K562 (cell line): Measurements from ENCODE around the gene CLEC3B. TPM values are rescaled to one million over a fixed set of nuclear protein-coding genes. Genes with fewer than 3 reads are reported as not detected.

ENCODE experiments used
- ASH1L ChIP-seq: fragments of 450-650 bp; IDR thresholded peaks from 2 replicates; pipeline ENCODE4 v1.6.1; 2018; ENCODE audit warnings: borderline replicate concordance, mild to moderate bottlenecking, low read depth; ENCODE audit not compliant: partially characterized antibody
- BHLHE40 ChIP-seq: IDR thresholded peaks from 2 replicates; pipeline ENCODE4 v1.6.1; 2011; ENCODE audit warnings: low read length, improper control_type of control experiment
- CBFA2T2 ChIP-seq: fragments of 450-650 bp; conservative IDR thresholded peaks from 2 replicates; pipeline ENCODE4 v1.6.1; 2017; ENCODE audit warnings: mild to moderate bottlenecking
- CBFB ChIP-seq: sonication (generic); formaldehyde crosslinking; IDR thresholded peaks from 2 replicates; pipeline ENCODE4 v1.4.0; 2020; ENCODE audit warnings: mild to moderate bottlenecking, missing genetic modification reagents
- CBX5 ChIP-seq: IDR thresholded peaks from 2 replicates; pipeline ENCODE4 v1.6.1; 2014; ENCODE audit warnings: low read depth, borderline replicate concordance
- CEBPB ChIP-seq: fragments of 450-650 bp; IDR thresholded peaks from 2 replicates; pipeline ENCODE4 v1.6.1; 2016; ENCODE audit warnings: missing genetic modification characterization, missing compliant biosample characterization
- CHD2 ChIP-seq: IDR thresholded peaks from 2 replicates; pipeline ENCODE4 v1.6.1; 2011; ENCODE audit warnings: low read depth, low read length
- DACH1 ChIP-seq: fragments of 450-650 bp; IDR thresholded peaks from 2 replicates; pipeline ENCODE4 v1.6.1; 2018; ENCODE audit not compliant: partially characterized antibody
- FIP1L1 ChIP-seq: fragments of 200-400 bp; formaldehyde crosslinking; IDR thresholded peaks from 2 replicates; pipeline ENCODE4 v1.6.1; 2018; ENCODE audit warnings: mild to moderate bottlenecking, low read depth, low read length; ENCODE audit not compliant: poor library complexity, severe bottlenecking
- FUS ChIP-seq: fragments of 200-400 bp; formaldehyde crosslinking; optimal IDR thresholded peaks from 2 replicates; pipeline ENCODE3; 2017; ENCODE audit warnings: low read depth, low read length
- HMGN3 ChIP-seq: IDR thresholded peaks from 2 replicates; pipeline ENCODE4 v1.6.1; 2011; ENCODE audit warnings: borderline replicate concordance, low read depth, mild to moderate bottlenecking, mixed read lengths, low read length; ENCODE audit not compliant: insufficient read length; ENCODE audit errors: extremely low read depth
- KAT8 ChIP-seq: fragments of 450-650 bp; IDR thresholded peaks from 2 replicates; pipeline ENCODE4 v1.6.1; 2016; ENCODE audit warnings: low read depth, mild to moderate bottlenecking
- KLF6 ChIP-seq: fragments of 250-450 bp; sonication (Bioruptor Pico); IDR thresholded peaks from 2 replicates; pipeline ENCODE4 v1.4.0; 2020; ENCODE audit warnings: mild to moderate bottlenecking, moderate library complexity, borderline replicate concordance
- MTA2 ChIP-seq: fragments of 450-650 bp; IDR thresholded peaks from 2 replicates; pipeline ENCODE4 v1.6.1; 2016; ENCODE audit warnings: low read depth
- NFATC3 ChIP-seq: fragments of 450-650 bp; IDR thresholded peaks from 2 replicates; pipeline ENCODE4 v1.6.1; 2017; ENCODE audit warnings: mild to moderate bottlenecking
- NR2C2 ChIP-seq, 2 experiments: fragments of 200-800 bp in 1 of 2; sonication (Bioruptor generic) in 1 of 2; sonication (generic) in 1 of 2; formaldehyde crosslinking in 1 of 2; IDR thresholded peaks; 2 replicates each; pipeline versions ENCODE4 v1.6.1 to v1.8.0; 2016 to 2022; ENCODE audit warnings: mild to moderate bottlenecking in 1 of 2, missing compliant biosample characterization in 1 of 2, missing genetic modification characterization in 1 of 2, missing genetic modification reagents in 1 of 2
- NUFIP1 ChIP-seq: fragments of 450-650 bp; IDR thresholded peaks from 2 replicates; pipeline ENCODE4 v1.6.1; 2018; ENCODE audit not compliant: partially characterized antibody
- SMARCA5 ChIP-seq: fragments of 450-650 bp; IDR thresholded peaks from 2 replicates; pipeline ENCODE4 v1.6.1; 2016
- SPI1 ChIP-seq: IDR thresholded peaks from 2 replicates; pipeline ENCODE4 v1.6.1; 2011; ENCODE audit warnings: low read depth, low read length, control low read depth, borderline replicate concordance
- SRSF3 ChIP-seq: fragments of 200-400 bp; formaldehyde crosslinking; IDR thresholded peaks from 2 replicates; pipeline ENCODE4 v1.6.1; 2016; ENCODE audit warnings: mild to moderate bottlenecking, low read length, moderate library complexity; ENCODE audit not compliant: insufficient read depth
- TBL1XR1 ChIP-seq, 2 experiments: IDR thresholded peaks; 2 replicates each; pipeline ENCODE4 v1.6.1; 2012; ENCODE audit warnings: improper control_type of control experiment in 2 of 2, low read length in 2 of 2, mild to moderate bottlenecking in 1 of 2
- TCF7L2 ChIP-seq: fragments of 150-350 bp; IDR thresholded peaks from 2 replicates; pipeline ENCODE4 v1.6.1; 2016; ENCODE audit warnings: low read depth, mild to moderate bottlenecking, low read length, moderate library complexity
- ZC3H4 ChIP-seq: sonication (generic); formaldehyde crosslinking; IDR thresholded peaks from 2 replicates; pipeline ENCODE4 v1.9.0; 2021; ENCODE audit warnings: missing genetic modification reagents, borderline replicate concordance
- ZNF212 ChIP-seq: fragments of 450-650 bp; formaldehyde crosslinking; IDR thresholded peaks from 2 replicates; pipeline ENCODE4 v1.4.0; 2020; ENCODE audit warnings: mild to moderate bottlenecking
- ZNF551 ChIP-seq: fragments of 250-450 bp; sonication (Bioruptor Pico); IDR thresholded peaks from 2 replicates; pipeline ENCODE4 v1.5.0; 2021; ENCODE audit warnings: mild to moderate bottlenecking, moderate library complexity
- ZZZ3 ChIP-seq: fragments of 450-650 bp; IDR thresholded peaks from 2 replicates; pipeline ENCODE4 v1.6.1; 2016; ENCODE audit warnings: antibody characterized with exemption, mild to moderate bottlenecking, moderate library complexity
- polyA plus RNA-seq, 8 experiments: library from polyadenylated mRNA; depleted of rRNA in 4 of 8; stranded (reverse) in 5 of 8; unstranded in 3 of 8; fragments of >200 nt; fragmentation: Nextera tagmentation in 2 of 8; fragmentation: Illumina TruSeq in 1 of 8; extraction: Ambion mirVana in 2 of 8; extraction: Trizol in 1 of 8; gene quantifications; 2 replicates each; pipeline versions ENCODE4 v1.2.1 to v1.2.3, GENCODE V29; 2011 to 2014; ENCODE audit warnings: inconsistent platforms in 1 of 8, missing spikeins in 1 of 8
- total RNA-seq, 7 experiments: library from RNA; depleted of rRNA in 6 of 7; stranded (reverse); fragments of >200 nt in 6 of 7; fragmentation: Illumina TruSeq in 2 of 7; extraction: Trizol in 2 of 7; gene quantifications; 2 replicates each; pipeline versions ENCODE4 v1.2.1 to v1.2.3, GENCODE V29; 2011 to 2021; ENCODE audit warnings: low replicate concordance in 1 of 7
- TF ChIP-seq, protein P1 (sequence below): fragments of 450-650 bp; IDR thresholded peaks from 2 replicates; pipeline ENCODE4 v1.6.1; 2016; ENCODE audit warnings: borderline replicate concordance
- TF ChIP-seq, protein P2 (sequence below): fragments of 250-450 bp; sonication (Bioruptor Pico); IDR thresholded peaks from 2 replicates; pipeline ENCODE4 v1.8.0; 2022; ENCODE audit warnings: inconsistent platforms, mild to moderate bottlenecking, moderate library complexity, borderline replicate concordance

CLEC3B gene
- total and polyA plus RNA-seq, 9 of the 15 experiments (the other 6 are each of a cell fraction or from before 2014, with no cell fraction given): not detected

- TF ChIP-seq DACH1: no peak
- 0 out of 2 replicates have a peak, but pooled peaks have one; percentile 40 for TF ChIP-seq NR2C2 (CRISPR knock-in tag; IDR thresholded peaks at IDR 0.05)
- no peak for TF ChIP-seq NR2C2 (tag; IDR thresholded peaks at IDR 0.05)
- TF ChIP-seq CHD2: no peak
- TF ChIP-seq BHLHE40: no peak
- TF ChIP-seq CBFB (CRISPR knock-in tag): no peak
- TF ChIP-seq FIP1L1: no peak
- no peak for TF ChIP-seq ZNF551 (CRISPR knock-in tag)
- TF ChIP-seq CBX5: no peak
- TF ChIP-seq, protein P1, sequence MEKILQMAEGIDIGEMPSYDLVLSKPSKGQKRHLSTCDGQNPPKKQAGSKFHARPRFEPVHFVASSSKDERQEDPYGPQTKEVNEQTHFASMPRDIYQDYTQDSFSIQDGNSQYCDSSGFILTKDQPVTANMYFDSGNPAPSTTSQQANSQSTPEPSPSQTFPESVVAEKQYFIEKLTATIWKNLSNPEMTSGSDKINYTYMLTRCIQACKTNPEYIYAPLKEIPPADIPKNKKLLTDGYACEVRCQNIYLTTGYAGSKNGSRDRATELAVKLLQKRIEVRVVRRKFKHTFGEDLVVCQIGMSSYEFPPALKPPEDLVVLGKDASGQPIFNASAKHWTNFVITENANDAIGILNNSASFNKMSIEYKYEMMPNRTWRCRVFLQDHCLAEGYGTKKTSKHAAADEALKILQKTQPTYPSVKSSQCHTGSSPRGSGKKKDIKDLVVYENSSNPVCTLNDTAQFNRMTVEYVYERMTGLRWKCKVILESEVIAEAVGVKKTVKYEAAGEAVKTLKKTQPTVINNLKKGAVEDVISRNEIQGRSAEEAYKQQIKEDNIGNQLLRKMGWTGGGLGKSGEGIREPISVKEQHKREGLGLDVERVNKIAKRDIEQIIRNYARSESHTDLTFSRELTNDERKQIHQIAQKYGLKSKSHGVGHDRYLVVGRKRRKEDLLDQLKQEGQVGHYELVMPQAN: no peak
- no peak for TF ChIP-seq TCF7L2
- peak; percentile 69 for TF ChIP-seq CBFA2T2
- no peak for TF ChIP-seq ASH1L
- TF ChIP-seq, protein P2, sequence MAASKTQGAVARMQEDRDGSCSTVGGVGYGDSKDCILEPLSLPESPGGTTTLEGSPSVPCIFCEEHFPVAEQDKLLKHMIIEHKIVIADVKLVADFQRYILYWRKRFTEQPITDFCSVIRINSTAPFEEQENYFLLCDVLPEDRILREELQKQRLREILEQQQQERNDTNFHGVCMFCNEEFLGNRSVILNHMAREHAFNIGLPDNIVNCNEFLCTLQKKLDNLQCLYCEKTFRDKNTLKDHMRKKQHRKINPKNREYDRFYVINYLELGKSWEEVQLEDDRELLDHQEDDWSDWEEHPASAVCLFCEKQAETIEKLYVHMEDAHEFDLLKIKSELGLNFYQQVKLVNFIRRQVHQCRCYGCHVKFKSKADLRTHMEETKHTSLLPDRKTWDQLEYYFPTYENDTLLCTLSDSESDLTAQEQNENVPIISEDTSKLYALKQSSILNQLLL (CRISPR knock-in tag): no peak
- no peak for TF ChIP-seq TBL1XR1 (IDR thresholded peaks at IDR 0.05; ENCODE audit: low read length in 2 of 2)
- TF ChIP-seq SMARCA5: no peak
- no peak for TF ChIP-seq ZC3H4 (CRISPR knock-in tag)
- no peak for TF ChIP-seq KLF6
- no peak for TF ChIP-seq HMGN3
- TF ChIP-seq NUFIP1: no peak
- TF ChIP-seq FUS: no peak
- no peak for TF ChIP-seq CEBPB (tag)
- TF ChIP-seq ZZZ3: no peak
- no peak for TF ChIP-seq MTA2
- no peak for TF ChIP-seq SRSF3
- TF ChIP-seq KAT8: no peak
- TF ChIP-seq SPI1: peak; percentile 67
- TF ChIP-seq NFATC3: no peak
- TF ChIP-seq ZNF212 (CRISPR knock-in tag): no peak
Observed at GRCh38 chr3:45084820-45085816, 59.0 kb downstream of the CLEC3B start (continued).
